ENCODE data around the gene CBLL1.

CBLL1 gene

GRCh38 chr7:107744345-107744750, 406 bp downstream of the CBLL1 start:
- no peak for DNase-seq

- DNase-seq = no peak
Measured at GRCh38 chr7:107746006-107746405, 2.1 kb downstream of the CBLL1 start.

GRCh38 chr7:107751113-107751512, 7.2 kb downstream of the CBLL1 start:
- DNase-seq = no peak

GRCh38 chr7:107754642-107755041, 10.7 kb downstream of the CBLL1 start:
- DNase-seq = no peak

GRCh38 chr7:107758667-107759066, 14.7 kb downstream of the CBLL1 start:
- DNase-seq = no peak

- DNase-seq = no peak
Measured at GRCh38 chr7:107767391-107767790, 23.4 kb downstream of the CBLL1 start.

- no peak for DNase-seq
Measured at GRCh38 chr7:107768263-107768662, 24.3 kb downstream of the CBLL1 start.

- DNase-seq = no peak
Measured at GRCh38 chr7:107773027-107773426, 29.1 kb downstream of the CBLL1 start.

GRCh38 chr7:107777702-107778101, 33.8 kb downstream of the CBLL1 start:
- DNase-seq = no peak

GRCh38 chr7:107778283-107778682, 34.3 kb downstream of the CBLL1 start:
- DNase-seq = no peak

- DNase-seq = no peak
Measured at GRCh38 chr7:107779647-107780099, 35.7 kb downstream of the CBLL1 start.

- no peak for DNase-seq
Measured at GRCh38 chr7:107782374-107782773, 38.4 kb downstream of the CBLL1 start.

GRCh38 chr7:107783648-107784047, 39.7 kb downstream of the CBLL1 start:
- DNase-seq = no peak

GRCh38 chr7:107785170-107785569, 41.2 kb downstream of the CBLL1 start:
- no peak for DNase-seq

GRCh38 chr7:107785926-107786325, 42.0 kb downstream of the CBLL1 start:
- DNase-seq = no peak

- DNase-seq = no peak
Measured at GRCh38 chr7:107788216-107788615, 44.3 kb downstream of the CBLL1 start.

GRCh38 chr7:107788662-107789061, 44.7 kb downstream of the CBLL1 start:
- DNase-seq = no peak

- no peak for DNase-seq
Measured at GRCh38 chr7:107789647-107790046, 45.7 kb downstream of the CBLL1 start.

- DNase-seq = no peak
Measured at GRCh38 chr7:107792364-107792763, 48.4 kb downstream of the CBLL1 start.

- DNase-seq = no peak
Measured at GRCh38 chr7:107799647-107800264, 55.8 kb downstream of the CBLL1 start.

- no peak for DNase-seq
Measured at GRCh38 chr7:107803009-107803610, 59.2 kb downstream of the CBLL1 start, which contains the start of gene SLC26A3. TSS of gene SLC26A3 (minus strand) at chr7:107803223. CDS start at chr7:107794509, 8,714 bp downstream.

GRCh38 chr7:107809179-107809578, 65.2 kb downstream of the CBLL1 start:
- no peak for DNase-seq

- DNase-seq = no peak
Measured at GRCh38 chr7:107810626-107811025, 66.7 kb downstream of the CBLL1 start.

All from activated gamma-delta T cell (primary cell).